ENCODE data around the gene SPOCK1.

DNA sequence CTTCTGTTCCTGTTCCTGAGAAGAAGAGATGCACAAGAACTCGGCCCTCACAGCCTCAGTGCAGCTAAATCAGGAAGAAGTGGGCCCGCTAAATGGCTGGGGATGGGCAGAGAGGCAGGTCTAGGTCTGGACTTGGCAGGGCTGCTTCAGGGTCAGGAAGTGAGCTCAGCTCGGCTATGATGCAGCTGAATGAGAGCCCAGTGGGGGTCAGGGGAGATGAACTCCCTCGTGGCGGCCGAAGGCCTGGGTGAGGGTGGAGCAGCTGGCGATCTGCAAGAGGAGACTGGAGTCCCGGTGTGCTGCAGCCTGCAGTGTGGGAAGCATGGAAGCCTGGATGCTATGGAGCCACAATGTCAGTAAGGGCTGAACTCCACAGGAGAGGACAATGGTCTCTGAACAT is 466.2 kb downstream of the SPOCK1 start:
- TF ChIP-seq GATA3 (IDR thresholded peaks at IDR 0.05; ENCODE audit: low read depth, low read length) = no peak
- TF ChIP-seq GATA2 (IDR thresholded peaks at IDR 0.05; ENCODE audit: low read depth, low read length) = no peak

All from SH-SY5Y (cell line).